PC-9 (cell line): Measurements from ENCODE around the gene BAIAP3. TPM values are rescaled to one million over a fixed set of nuclear protein-coding genes. Genes with fewer than 3 reads are reported as not detected.

Source experiments
- BruUV-seq: library from RNA; stranded (reverse); fragments of 400-500 nt; replicated peaks from 2 replicates; lab custom pipeline; 2021; lab: Mats Ljungman, UMichigan
- CTCF ChIA-PET: fragments of 300-600 bp; sonication (Branson Sonifier 250); formaldehyde crosslinking; loops from one replicate; lab custom pipeline; 2022; ENCODE audit warnings: antibody characterized with exemption; lab: Charles Lee
- POLR2A ChIA-PET: fragments of 300-600 bp; sonication (Branson Sonifier 250); formaldehyde crosslinking; loops from one replicate; lab custom pipeline; 2022; ENCODE audit warnings: antibody characterized with exemption; ENCODE audit not compliant: unreplicated experiment; lab: Charles Lee
- DNase-seq, 2 experiments: peaks; one replicate each; pipeline versions ENCODE4 v3.0.0 to v3.0.0-alpha.2; 2015 to 2022; ENCODE audit warnings: mixed read lengths in 1 of 2
- H2AFZ ChIP-seq: fragments of 200-600 bp; sonication (generic); 2 replicates; pipeline ENCODE4 v1.8.1; 2017; ENCODE audit warnings: antibody characterized with exemption
- H3F3A ChIP-seq: fragments of 200-600 bp; sonication (generic); 2 replicates; pipeline ENCODE4 v1.8.1; 2017; ENCODE audit warnings: antibody characterized with exemption, mild to moderate bottlenecking, low read depth; ENCODE audit not compliant: insufficient read depth
- H3K27ac ChIP-seq: fragments of 200-600 bp; sonication (generic); 2 replicates; pipeline ENCODE4 v1.6.1; 2016; ENCODE audit warnings: mixed run types
- H3K27me3 ChIP-seq: fragments of 200-600 bp; sonication (generic); 2 replicates; pipeline ENCODE4 v1.6.1; 2016; ENCODE audit warnings: low read depth, mixed run types; ENCODE audit not compliant: insufficient read depth
- H3K36me3 ChIP-seq: fragments of 200-600 bp; sonication (generic); 2 replicates; pipeline ENCODE4 v1.6.1; 2016; ENCODE audit warnings: low read depth, mixed run types
- H3K4me1 ChIP-seq: fragments of 200-600 bp; sonication (generic); replicated peaks from 2 replicates; pipeline ENCODE4 v1.6.1; 2016; ENCODE audit warnings: mixed run types; ENCODE audit not compliant: insufficient read depth
- H3K4me2 ChIP-seq: fragments of 200-600 bp; sonication (generic); 2 replicates; pipeline ENCODE4 v1.6.1; 2017; ENCODE audit warnings: mixed run types
- H3K4me3 ChIP-seq: fragments of 200-600 bp; sonication (generic); 2 replicates; pipeline ENCODE4 v1.6.1; 2016; ENCODE audit warnings: mixed run types
- H3K79me2 ChIP-seq: fragments of 200-600 bp; sonication (generic); 2 replicates; pipeline ENCODE4 v1.6.1; 2017; ENCODE audit warnings: low read depth, mixed run types
- H3K9me2 ChIP-seq: fragments of 200-600 bp; sonication (generic); 2 replicates; pipeline ENCODE4 v1.8.1; 2017; ENCODE audit warnings: mild to moderate bottlenecking; ENCODE audit not compliant: insufficient read depth
- H3K9me3 ChIP-seq: fragments of 200-600 bp; sonication (generic); 2 replicates; pipeline ENCODE4 v1.8.1; 2016; ENCODE audit warnings: low read depth; ENCODE audit not compliant: insufficient read depth
- H4K20me1 ChIP-seq: fragments of 200-600 bp; sonication (generic); 2 replicates; pipeline ENCODE4 v1.8.1; 2017; ENCODE audit not compliant: insufficient read depth
- EZH2 ChIP-seq: fragments of 200-600 bp; sonication (generic); IDR thresholded peaks from 2 replicates; pipeline ENCODE4 v1.8.0; 2017; ENCODE audit warnings: antibody characterized with exemption, low read depth
- intact Hi-C: fragments of 100-400 bp; cut with micrococcal nuclease; formaldehyde crosslinking; loops from one replicate; pipeline ENCODE4 v1.10.0; 2022; ENCODE audit not compliant: unreplicated experiment
- total RNA-seq: library from RNA; stranded (reverse); gene quantifications from 2 replicates; pipeline ENCODE4 v1.2.3, GENCODE V29; 2021
- TF ChIP-seq, protein P1 (sequence below): fragments of 200-600 bp; sonication (generic); conservative IDR thresholded peaks from 2 replicates; pipeline ENCODE4 v1.6.1; 2017; ENCODE audit warnings: mixed run types, antibody characterized with exemption, mild to moderate bottlenecking, moderate library complexity

Gene BAIAP3
- total RNA-seq, 1 experiment from 2014 or later: 35.0 TPM

DNA sequence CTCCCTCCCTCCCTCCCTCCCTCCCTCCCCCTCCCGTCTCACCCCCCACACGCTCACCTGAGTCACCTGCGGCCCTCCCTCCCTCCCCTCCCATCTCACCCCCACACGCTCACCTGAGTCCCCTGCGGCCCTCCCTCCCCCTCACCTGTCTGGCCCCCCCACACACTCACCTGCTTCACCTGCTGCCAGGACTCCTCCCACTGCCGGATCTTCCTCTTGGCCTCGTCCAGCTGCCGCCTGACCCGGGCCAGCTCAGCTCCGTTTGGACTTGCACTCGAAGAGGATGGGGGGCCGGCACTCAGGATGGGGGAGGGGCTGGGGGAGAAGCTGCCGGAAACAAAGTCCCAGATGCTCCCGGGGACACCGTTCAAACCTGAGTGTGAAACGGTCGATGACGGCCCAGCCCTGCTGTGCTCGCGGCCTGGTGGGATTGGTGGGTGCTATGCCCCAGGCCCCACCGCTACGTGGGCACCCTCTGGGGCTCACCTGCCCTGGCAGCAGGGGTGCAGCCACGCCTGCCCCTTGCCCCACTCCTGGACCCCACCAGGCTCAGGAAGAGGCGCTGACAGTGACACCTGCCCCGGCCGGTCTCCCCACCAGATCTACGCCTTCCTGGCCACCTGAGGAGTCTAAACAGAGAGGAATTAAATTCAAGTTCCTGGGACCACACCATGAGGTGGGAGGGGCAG, 34.2 kb downstream of the BAIAP3 start:
- H3K4me1 ChIP-seq: no peaks in the 10 kb centered on the region
- no peak overlapping the region for H3K27ac ChIP-seq
- no peaks in the 10 kb centered on the region for H3K9me2 ChIP-seq
- BruUV-seq: no TSS peak
- ChIA-PET POLR2A (no interaction called here), CTCF (interaction anchor here (0.6 kb wide), 1 partner anchor 45 kb away, joined by 9 read pairs; no protein-coding TSS in a partner anchor)
- no peak overlapping the region for H2AFZ ChIP-seq
- H3K36me3 ChIP-seq: peaks cover 11% of the 10 kb centered on the region; the same call in 1 of the 2 replicates
- no peaks in the 10 kb centered on the region for H3K9me3 ChIP-seq
- H3K27me3 ChIP-seq: no peaks in the 10 kb centered on the region
- DNase-seq: no peak
- H3K4me3 ChIP-seq: no peak overlapping the region
- no peak overlapping the region for H3K4me2 ChIP-seq
- 0 out of 2 replicates have a peak, but pooled peaks cover 7% of the 10 kb centered on the region for H3K79me2 ChIP-seq
- peaks cover 17% of the 10 kb centered on the region for H4K20me1 ChIP-seq
- no peak for TF ChIP-seq EZH2
- TF ChIP-seq, protein P1, sequence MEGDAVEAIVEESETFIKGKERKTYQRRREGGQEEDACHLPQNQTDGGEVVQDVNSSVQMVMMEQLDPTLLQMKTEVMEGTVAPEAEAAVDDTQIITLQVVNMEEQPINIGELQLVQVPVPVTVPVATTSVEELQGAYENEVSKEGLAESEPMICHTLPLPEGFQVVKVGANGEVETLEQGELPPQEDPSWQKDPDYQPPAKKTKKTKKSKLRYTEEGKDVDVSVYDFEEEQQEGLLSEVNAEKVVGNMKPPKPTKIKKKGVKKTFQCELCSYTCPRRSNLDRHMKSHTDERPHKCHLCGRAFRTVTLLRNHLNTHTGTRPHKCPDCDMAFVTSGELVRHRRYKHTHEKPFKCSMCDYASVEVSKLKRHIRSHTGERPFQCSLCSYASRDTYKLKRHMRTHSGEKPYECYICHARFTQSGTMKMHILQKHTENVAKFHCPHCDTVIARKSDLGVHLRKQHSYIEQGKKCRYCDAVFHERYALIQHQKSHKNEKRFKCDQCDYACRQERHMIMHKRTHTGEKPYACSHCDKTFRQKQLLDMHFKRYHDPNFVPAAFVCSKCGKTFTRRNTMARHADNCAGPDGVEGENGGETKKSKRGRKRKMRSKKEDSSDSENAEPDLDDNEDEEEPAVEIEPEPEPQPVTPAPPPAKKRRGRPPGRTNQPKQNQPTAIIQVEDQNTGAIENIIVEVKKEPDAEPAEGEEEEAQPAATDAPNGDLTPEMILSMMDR: no peak
- intact Hi-C loops: no loop called here
- peaks cover 33% of the 10 kb centered on the region; the same call in 1 of the 2 replicates for H3F3A ChIP-seq

DNA sequence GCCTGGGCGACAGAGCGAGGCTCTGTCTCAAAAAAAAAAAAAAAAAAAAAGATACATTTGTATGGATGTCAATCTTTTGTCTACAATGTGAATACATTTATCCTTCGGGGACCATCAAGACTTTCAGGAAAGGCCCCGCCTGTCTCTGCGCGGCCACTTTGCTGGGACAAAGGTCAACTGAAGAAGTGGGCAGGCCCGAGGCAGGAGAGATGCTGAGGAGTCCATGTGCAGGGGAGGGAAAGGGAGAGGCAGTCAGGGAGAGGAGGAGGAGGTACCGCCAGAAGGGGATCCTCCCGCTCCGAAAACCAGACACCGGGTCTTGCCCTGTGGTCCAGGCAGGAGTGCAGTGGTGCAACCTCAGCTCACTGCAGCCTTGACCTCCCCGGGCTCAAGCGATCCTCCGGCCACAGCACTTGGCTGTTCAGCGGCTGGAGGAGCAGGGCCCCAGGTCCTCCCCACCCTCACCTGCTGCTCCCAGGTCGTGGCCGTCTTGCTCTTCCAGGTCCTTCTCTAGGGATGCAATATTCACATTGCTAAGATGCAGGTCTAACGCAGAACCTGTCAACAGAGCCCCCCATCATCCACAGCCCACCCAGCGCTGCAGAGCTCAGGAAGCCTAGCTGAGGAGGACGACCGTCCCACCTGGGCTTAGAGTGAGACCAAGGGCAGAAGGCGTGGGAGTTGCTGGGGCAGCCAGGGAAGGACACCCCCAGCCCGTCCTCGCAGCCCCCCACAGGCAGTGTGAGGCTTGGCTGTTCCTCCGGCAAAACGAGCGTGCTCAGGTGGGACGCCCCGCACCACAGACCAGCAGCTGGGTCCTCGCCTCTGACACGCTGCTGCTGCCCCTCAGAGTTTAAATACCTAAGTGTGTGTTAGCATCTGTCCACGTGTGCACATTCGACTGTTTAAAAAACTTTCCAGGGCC, 37.9 kb downstream of the BAIAP3 start:
- Histone ChIP-seq H2AFZ (no peak overlapping the region), H3K9me2 (no peaks in the 10 kb centered on the region), H3K27me3 (no peaks in the 10 kb centered on the region), H3K27ac (no peak overlapping the region), H3K4me1 (no peaks in the 10 kb centered on the region), H3K9me3 (no peaks in the 10 kb centered on the region), H3K4me2 (no peak overlapping the region), H3K36me3 (no peaks in the 10 kb centered on the region), H3K79me2 (peaks cover 16% of the 10 kb centered on the region), H3K4me3 (no peak overlapping the region), H3F3A (peaks cover 11% of the 10 kb centered on the region; the same call in 1 of the 2 replicates), H4K20me1 (no peaks in the 10 kb centered on the region; the same call in 1 of the 2 replicates)
- intact Hi-C loops: no loop called here
- DNase-seq: no peak
- TF ChIP-seq, protein P1: no peak
- no peak for TF ChIP-seq EZH2
- ChIA-PET CTCF (interaction anchor here (0.7 kb wide), 1 partner anchor 7 kb away, joined by 4 read pairs; no protein-coding TSS in a partner anchor), POLR2A (no interaction called here)
- BruUV-seq: no TSS peak

DNA sequence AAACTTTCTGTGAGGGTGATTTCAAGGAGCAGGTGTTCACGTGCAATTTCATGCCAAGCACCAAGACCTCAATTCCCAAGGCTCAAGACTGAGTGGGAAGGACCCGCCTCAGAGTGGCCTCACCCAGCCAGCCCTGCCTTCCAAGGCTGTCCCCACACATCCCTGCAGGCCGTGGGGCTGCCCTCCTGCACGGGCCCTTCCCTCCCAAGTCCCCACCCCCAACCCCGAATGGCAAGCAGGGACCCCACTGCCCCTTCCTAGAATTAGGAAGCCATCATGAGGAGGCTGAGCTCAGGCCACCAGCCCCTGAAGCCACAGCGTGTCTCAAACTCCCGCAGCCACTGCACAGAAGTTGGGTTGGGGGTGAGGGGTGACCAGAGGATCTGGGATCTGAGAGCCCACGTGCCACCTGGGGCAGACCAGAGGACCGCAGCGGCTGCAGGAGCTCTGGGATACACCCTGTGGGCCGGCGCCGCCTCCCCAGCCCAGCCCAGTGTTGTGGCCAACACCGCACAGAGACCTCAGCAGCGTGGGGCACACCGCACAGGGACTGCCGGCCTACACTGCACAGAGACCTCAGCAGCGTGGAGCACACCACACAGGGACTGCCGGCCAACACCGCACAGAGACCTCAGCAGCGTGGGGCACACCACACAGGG, 39.0 kb downstream of the BAIAP3 start:
- BruUV-seq: no TSS peak
- Histone ChIP-seq H3F3A (peaks cover 11% of the 10 kb centered on the region; the same call in 1 of the 2 replicates), H4K20me1 (peaks cover 5% of the 10 kb centered on the region; the same call in 1 of the 2 replicates), H3K9me3 (no peaks in the 10 kb centered on the region), H3K9me2 (no peaks in the 10 kb centered on the region), H3K4me3 (no peak overlapping the region), H3K27ac (no peak overlapping the region), H3K79me2 (peaks cover 27% of the 10 kb centered on the region), H3K27me3 (no peaks in the 10 kb centered on the region), H2AFZ (no peak overlapping the region), H3K4me1 (peaks cover 5% of the 10 kb centered on the region), H3K36me3 (no peaks in the 10 kb centered on the region), H3K4me2 (no peak overlapping the region)
- no peak for DNase-seq
- intact Hi-C loops: no loop called here
- CTCF ChIA-PET: interaction anchor here (0.6 to 0.7 kb wide), 3 partner anchors 8 to 1316 kb away, joined by 3 to 4 read pairs (median 3); no protein-coding TSS in a partner anchor
- TF ChIP-seq EZH2: no peak
- TF ChIP-seq, protein P1: no peak
- POLR2A ChIA-PET: interaction anchor here (0.6 kb wide), 1 partner anchor 460 kb away, joined by 3 read pairs; no protein-coding TSS in a partner anchor
